Adrenal gland (tissue), 5 donors: ENCODE results near the gene HNF4A.

ENCODE experiments used
- POLR2A ChIP-seq, 2 donors: fragments of 450-650 bp; IDR thresholded peaks; one replicate each; pipeline ENCODE4 v1.6.1; 2017; ENCODE audit warnings: antibody characterized with exemption in 2 of 2, mild to moderate bottlenecking in 2 of 2, moderate library complexity in 1 of 2
- TF ChIP-seq, protein P1 (sequence below), 6 experiments: fragments of 450-650 bp in 4 of 6; fragments of 200-600 bp in 2 of 6; sonication (generic) in 1 of 6; IDR thresholded peaks; 1 replicate in 5 of 6; 2 replicates in 1 of 6; pipeline versions ENCODE4 v1.5.1 to v1.8.0; 2016 to 2021; ENCODE audit warnings: antibody characterized with exemption in 6 of 6, mild to moderate bottlenecking in 2 of 6, moderate library complexity in 1 of 6
- donor health status: DM: no; HTN: no; CAD: no.

GRCh38 chr20:44481719-44482416, 126.4 kb downstream of the HNF4A start:
- TF ChIP-seq, protein P1, sequence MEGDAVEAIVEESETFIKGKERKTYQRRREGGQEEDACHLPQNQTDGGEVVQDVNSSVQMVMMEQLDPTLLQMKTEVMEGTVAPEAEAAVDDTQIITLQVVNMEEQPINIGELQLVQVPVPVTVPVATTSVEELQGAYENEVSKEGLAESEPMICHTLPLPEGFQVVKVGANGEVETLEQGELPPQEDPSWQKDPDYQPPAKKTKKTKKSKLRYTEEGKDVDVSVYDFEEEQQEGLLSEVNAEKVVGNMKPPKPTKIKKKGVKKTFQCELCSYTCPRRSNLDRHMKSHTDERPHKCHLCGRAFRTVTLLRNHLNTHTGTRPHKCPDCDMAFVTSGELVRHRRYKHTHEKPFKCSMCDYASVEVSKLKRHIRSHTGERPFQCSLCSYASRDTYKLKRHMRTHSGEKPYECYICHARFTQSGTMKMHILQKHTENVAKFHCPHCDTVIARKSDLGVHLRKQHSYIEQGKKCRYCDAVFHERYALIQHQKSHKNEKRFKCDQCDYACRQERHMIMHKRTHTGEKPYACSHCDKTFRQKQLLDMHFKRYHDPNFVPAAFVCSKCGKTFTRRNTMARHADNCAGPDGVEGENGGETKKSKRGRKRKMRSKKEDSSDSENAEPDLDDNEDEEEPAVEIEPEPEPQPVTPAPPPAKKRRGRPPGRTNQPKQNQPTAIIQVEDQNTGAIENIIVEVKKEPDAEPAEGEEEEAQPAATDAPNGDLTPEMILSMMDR (IDR thresholded peaks at IDR 0.05) = no peak
- TF ChIP-seq POLR2A (IDR thresholded peaks at IDR 0.05) = no peak
